Measurements from ENCODE around the gene LOXL4. TPM values are rescaled to one million over a fixed set of nuclear protein-coding genes. Genes with fewer than 3 reads are reported as not detected.

Gene LOXL4
- total and polyA plus RNA-seq, 2 experiments from 2014 or later, result 32.7 to 34.4 TPM

DNA sequence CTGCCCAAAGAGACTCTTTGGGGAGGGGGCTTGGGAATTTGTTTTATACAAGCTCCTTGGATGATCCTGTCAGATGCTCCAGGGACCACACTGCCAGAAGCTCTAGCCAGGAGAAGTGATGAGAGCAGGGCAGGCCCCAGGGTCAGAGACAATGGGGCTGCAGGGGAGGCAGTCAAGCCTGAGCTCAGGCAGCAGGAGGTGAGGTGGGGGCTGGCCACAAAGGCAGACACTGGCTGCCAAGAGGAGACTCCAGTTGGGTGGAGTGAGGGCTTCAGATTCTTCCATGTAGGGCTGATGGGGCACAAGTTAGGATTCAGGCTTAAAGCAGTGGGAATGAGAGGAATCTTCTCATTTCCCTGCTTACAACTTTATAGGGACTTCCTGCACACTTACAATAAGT, 35.6 kb upstream of the LOXL4 start:
- Histone ChIP-seq H3K9me3 (ENCODE audit: low read depth) (no peaks in the 10 kb centered on the region), H4K20me1 (ENCODE audit: insufficient read depth, poor library complexity, severe bottlenecking) (no peaks in the 10 kb centered on the region), H3K27ac (no peak overlapping the region), H3K27me3 (no peaks in the 10 kb centered on the region), H3K79me2 (no peaks in the 10 kb centered on the region), H3K36me3 (replicated peaks; ENCODE audit: insufficient read depth, low read depth) (no peaks in the 10 kb centered on the region), H3K4me3 (no peak overlapping the region), H3K9me2 (replicated peaks; ENCODE audit: insufficient read depth) (no peaks in the 10 kb centered on the region), H3K4me2 (no peak overlapping the region), H2AFZ (no peak overlapping the region), H3K4me1 (ENCODE audit: insufficient read depth) (peaks cover 2% of the 10 kb centered on the region)
- TF ChIP-seq CTCF (IDR thresholded peaks at IDR 0.05; ENCODE audit: poor library complexity), result no peak
- TF ChIP-seq EZH2 (IDR thresholded peaks at IDR 0.05; ENCODE audit: borderline replicate concordance), result no peak
- no peak for TF ChIP-seq EZH2phosphoT487 (IDR thresholded peaks at IDR 0.05; ENCODE audit: low read depth, severe bottlenecking, unreplicated experiment)
- no peak for DNase-seq (ENCODE audit: low spot score)

DNA sequence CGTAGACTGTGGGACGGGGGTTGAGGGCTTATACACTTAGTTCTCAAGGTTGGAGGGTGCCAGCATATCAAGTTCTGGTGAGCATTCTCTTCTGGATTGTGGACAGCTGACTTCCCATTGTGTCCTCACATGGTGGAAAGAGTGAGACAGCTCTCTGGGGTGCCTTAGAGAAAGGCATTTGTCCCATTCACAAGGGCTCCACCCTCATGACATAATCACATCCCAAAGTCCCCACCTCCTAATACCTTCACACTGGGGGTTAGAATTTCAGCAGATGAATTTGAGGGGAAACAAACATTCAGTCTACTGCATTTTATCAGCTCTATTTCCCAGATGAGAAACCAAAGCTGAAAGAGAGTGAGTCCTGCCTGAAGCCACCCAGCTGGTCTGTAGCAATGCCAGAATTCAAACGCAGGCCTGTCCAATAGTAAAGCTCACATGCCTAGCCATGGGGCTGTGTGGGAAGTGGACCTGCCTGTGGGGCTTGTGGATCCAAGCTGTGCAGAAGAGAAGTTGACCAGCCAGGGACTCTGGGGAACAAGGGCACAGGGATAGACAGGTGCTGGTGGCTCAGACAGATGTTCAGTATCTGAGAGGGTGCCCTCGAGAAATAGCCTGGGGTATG, 34.9 kb upstream of the LOXL4 start:
- 85% methylated on average over 4 of the region's 4 CpGs for WGBS (ENCODE audit: low lambda C conversion rate, missing lambda C conversion rate)
- Histone ChIP-seq H3K4me2 (no peak overlapping the region), H3K27ac (no peak overlapping the region)

GRCh38 chr10:98301664-98302319, 33.8 kb upstream of the LOXL4 start:
- Histone ChIP-seq H3K4me1 (ENCODE audit: insufficient read depth) (no peaks in the 10 kb centered on the region), H3K27me3 (no peaks in the 10 kb centered on the region), H3K79me2 (no peaks in the 10 kb centered on the region), H3K36me3 (replicated peaks; ENCODE audit: insufficient read depth, low read depth) (no peaks in the 10 kb centered on the region), H3K27ac (no peak overlapping the region), H3K4me3 (no peak overlapping the region), H4K20me1 (ENCODE audit: insufficient read depth, poor library complexity, severe bottlenecking) (no peaks in the 10 kb centered on the region), H3K9me3 (ENCODE audit: low read depth) (no peaks in the 10 kb centered on the region), H3K9me2 (replicated peaks; ENCODE audit: insufficient read depth) (no peaks in the 10 kb centered on the region), H2AFZ (no peak overlapping the region), H3K4me2 (no peak overlapping the region)
- DNase-seq (ENCODE audit: low spot score), result no peak
- TF ChIP-seq EZH2 (IDR thresholded peaks at IDR 0.05; ENCODE audit: borderline replicate concordance) (no peak), EZH2phosphoT487 (IDR thresholded peaks at IDR 0.05; ENCODE audit: low read depth, severe bottlenecking, unreplicated experiment) (no peak), CTCF (IDR thresholded peaks at IDR 0.05; ENCODE audit: poor library complexity) (no peak)
- WGBS (ENCODE audit: low lambda C conversion rate, missing lambda C conversion rate), result 83% methylated on average over 9 of the region's 9 CpGs

More for the DNA sequence above, 34.9 kb upstream of the LOXL4 start:
- DNase-seq (ENCODE audit: low spot score), result no peak
- no peak for TF ChIP-seq CTCF (IDR thresholded peaks at IDR 0.05; ENCODE audit: poor library complexity)
- TF ChIP-seq EZH2 (IDR thresholded peaks at IDR 0.05; ENCODE audit: borderline replicate concordance), result no peak
- no peak for TF ChIP-seq EZH2phosphoT487 (IDR thresholded peaks at IDR 0.05; ENCODE audit: low read depth, severe bottlenecking, unreplicated experiment)
- Histone ChIP-seq H3K4me3 (no peak overlapping the region), H3K79me2 (no peaks in the 10 kb centered on the region), H3K4me1 (ENCODE audit: insufficient read depth) (no peaks in the 10 kb centered on the region), H3K9me3 (ENCODE audit: low read depth) (no peaks in the 10 kb centered on the region), H3K36me3 (replicated peaks; ENCODE audit: insufficient read depth, low read depth) (no peaks in the 10 kb centered on the region), H4K20me1 (ENCODE audit: insufficient read depth, poor library complexity, severe bottlenecking) (no peaks in the 10 kb centered on the region), H3K9me2 (replicated peaks; ENCODE audit: insufficient read depth) (no peaks in the 10 kb centered on the region), H3K27me3 (no peaks in the 10 kb centered on the region), H2AFZ (no peak overlapping the region)

Data from hepatocyte (in vitro differentiated cells).